ENCODE data around the gene EEF1AKMT1.

DNA sequence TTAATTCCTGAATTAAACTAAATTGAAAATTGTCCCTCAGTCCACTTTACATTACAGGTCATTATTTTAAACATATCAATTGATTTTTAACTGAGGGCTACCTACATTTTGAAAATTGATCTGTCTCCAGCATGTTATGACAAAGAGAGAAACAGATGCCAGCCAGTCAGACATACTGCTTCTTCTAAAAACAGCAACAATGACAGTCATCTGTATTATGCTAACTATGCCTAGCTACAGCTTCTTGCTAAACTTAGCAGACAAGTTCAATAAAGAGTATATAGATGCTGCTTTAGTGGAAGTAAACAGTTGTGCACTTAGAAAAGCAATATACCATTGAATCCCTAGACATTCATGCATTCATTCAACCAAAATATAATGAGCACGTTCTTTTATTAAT, 48.6 kb upstream of the EEF1AKMT1 start:
- no peak for TF ChIP-seq POLR2AphosphoS5 (IDR thresholded peaks at IDR 0.05)
- no peak for TF ChIP-seq POLR2A (IDR thresholded peaks at IDR 0.05)
- TF ChIP-seq, protein P1, sequence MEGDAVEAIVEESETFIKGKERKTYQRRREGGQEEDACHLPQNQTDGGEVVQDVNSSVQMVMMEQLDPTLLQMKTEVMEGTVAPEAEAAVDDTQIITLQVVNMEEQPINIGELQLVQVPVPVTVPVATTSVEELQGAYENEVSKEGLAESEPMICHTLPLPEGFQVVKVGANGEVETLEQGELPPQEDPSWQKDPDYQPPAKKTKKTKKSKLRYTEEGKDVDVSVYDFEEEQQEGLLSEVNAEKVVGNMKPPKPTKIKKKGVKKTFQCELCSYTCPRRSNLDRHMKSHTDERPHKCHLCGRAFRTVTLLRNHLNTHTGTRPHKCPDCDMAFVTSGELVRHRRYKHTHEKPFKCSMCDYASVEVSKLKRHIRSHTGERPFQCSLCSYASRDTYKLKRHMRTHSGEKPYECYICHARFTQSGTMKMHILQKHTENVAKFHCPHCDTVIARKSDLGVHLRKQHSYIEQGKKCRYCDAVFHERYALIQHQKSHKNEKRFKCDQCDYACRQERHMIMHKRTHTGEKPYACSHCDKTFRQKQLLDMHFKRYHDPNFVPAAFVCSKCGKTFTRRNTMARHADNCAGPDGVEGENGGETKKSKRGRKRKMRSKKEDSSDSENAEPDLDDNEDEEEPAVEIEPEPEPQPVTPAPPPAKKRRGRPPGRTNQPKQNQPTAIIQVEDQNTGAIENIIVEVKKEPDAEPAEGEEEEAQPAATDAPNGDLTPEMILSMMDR (IDR thresholded peaks at IDR 0.05) = no peak

Measured in sigmoid colon (tissue), 4 donors.